ENCODE results near the gene TMED10. TPM values are rescaled to one million over a fixed set of nuclear protein-coding genes. Genes with fewer than 3 reads are reported as not detected.

The TMED10 gene
- total RNA-seq, result 256 TPM

DNA sequence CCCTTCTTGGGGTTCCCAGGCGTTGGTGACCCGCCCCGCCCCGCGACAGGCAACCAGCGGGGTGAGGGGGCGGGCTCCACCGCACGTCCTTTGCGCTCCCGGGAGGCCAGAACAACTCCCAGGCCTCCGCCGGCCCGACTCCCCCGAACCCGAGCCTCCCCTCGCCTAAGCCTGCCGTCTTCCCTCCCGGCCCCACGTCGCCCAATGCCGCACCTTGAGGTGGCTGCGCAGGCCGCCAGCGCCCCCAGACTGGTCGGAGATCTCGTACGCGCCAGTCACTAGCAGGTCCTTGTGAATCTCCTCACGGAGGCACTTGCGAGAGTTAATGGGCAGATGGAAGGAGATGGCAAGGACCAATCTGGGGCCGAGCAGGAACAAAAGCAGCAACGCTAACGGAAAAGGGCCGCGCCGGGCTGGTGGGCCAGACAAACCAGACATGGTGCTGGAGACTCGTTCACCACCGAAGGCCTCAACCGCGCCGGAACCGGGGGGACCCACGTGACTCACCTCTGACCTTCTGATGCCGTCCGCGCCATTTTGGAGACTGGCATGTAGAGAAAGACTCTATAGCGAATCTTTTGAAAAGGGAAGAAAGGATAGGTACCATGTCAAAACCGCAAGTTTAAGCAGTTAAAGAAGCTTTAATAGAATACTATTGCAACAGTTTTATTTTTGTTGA lies at the start of gene TMED10:
Gene TMED10, minus strand, starts transcription at position 471 of the 679 bp plus-strand sequence. Its CDS starts 33 bp downstream, at position 438.
- intact Hi-C loops (cut with DNase I), result no loop called here
- ATAC-seq (peak; percentile 96), DNase-seq (ENCODE audit: low spot score) (peak; percentile 96)

DNA sequence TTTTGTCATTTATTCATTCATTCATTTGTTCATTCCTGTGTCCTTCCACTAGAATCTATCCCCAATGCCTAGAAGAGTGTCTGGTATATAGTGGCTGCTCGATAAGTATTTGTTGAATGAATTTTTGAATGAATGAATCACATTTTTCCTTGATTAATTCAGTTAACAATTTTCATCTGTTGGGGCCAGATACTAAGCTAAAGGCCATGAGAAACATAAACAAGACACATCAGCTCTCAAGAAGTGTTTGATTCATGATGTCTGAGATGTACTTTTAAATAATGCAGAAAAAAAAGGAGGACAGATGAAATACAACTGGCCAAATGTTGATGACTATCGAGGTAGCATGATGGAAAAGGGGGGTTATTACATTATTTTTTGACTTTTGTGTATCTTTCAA lies 48.1 kb upstream of the TMED10 start:
- no peak for ATAC-seq
- intact Hi-C loops (cut with DNase I), result no loop called here
- no peak for DNase-seq (ENCODE audit: low spot score)

DNA sequence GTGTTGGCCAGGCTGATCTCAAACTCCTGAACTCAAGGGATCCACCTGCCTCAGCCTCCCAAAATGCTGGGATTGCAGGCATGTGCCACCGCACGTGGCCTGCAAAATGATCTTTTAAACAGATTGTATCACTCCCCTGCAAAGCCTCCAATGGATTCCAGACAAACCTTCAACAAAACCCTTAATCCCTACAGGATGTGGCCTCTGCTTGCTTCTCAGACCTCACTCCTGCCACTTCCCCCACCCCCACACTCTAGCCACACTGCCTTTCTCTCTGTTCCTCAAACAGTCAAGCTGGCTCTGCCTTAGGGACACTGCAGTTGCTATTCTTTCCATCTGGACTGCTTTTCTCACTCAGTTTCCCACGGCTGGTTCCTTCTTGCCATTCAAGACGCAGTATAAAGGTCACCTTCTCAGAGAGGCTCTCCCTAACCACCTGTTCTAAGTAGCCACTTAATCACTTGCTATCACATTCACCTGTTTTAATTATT lies 47.3 kb upstream of the TMED10 start:
- ATAC-seq (peak; percentile 82), DNase-seq (ENCODE audit: low spot score) (no peak)
- intact Hi-C loops (cut with DNase I), result no loop called here

DNA sequence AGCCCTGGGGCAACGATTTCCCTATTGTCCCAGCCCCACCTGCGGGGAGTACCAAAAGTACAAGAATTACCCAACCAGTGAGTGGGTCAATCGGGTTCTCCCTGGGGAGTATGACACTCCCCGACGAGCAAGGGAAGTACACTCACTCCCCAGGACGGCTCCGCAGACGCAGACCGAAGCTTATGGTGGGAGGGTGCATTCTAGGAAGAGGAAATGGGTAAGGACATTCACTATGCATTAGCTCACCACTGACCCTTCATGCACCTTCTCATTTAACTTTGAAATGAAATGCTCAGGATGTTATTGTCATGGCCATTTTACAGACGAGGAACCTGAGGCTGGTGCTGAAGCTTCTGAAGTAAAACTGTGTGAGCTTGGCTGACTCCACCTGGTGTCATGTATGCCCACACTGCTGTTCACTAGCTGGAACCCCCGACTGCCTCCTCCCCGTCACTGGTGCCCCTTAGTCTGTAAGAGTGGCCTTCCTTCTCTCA lies 45.8 kb upstream of the TMED10 start:
- intact Hi-C loops (cut with DNase I), result no loop called here
- peak; percentile 63 for ATAC-seq
- DNase-seq (ENCODE audit: low spot score), result no peak

DNA sequence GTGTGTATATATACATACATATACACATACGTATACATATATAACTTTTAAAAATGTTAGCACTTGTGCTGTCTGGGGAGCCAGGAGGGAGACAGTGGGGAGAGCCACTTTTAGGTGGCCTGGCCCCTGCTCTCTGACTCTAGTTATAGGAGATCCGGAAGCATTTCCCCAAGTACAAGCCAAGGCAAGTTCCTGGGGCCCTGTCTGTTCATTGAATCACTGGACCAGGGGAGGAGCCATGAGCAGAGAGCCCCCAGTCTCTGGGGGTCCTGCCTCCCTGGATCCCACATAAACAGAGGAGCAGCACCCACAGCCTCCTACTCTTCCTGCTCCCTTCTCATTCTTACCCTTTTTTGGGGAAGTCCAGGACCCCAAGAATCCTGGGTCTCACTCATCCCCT lies 45.4 kb upstream of the TMED10 start:
- intact Hi-C loops (cut with DNase I), result no loop called here
- DNase-seq (ENCODE audit: low spot score) (no peak), ATAC-seq (no peak)

DNA sequence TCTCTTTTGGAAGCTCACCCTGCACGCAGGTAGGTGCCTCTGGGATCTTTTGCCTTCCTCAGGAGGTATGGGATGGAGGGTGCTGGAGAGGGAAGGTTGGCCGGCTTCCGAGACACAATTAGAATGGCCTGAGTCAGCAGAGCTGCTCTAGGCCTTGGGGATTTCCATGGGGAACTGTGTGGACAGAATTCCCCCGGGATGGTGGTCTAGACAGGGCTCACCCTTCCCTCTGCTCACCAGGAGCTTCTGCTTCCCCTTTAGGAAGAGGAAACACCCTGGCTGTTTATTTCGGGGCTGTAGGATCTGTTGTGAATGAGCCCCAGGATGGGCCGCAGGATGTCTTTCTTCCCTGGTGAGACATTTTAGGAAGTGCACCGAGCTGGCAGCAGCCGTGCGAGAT lies 43.7 kb upstream of the TMED10 start:
- intact Hi-C loops (cut with DNase I), result no loop called here
- ATAC-seq (no peak), DNase-seq (ENCODE audit: low spot score) (no peak)

DNA sequence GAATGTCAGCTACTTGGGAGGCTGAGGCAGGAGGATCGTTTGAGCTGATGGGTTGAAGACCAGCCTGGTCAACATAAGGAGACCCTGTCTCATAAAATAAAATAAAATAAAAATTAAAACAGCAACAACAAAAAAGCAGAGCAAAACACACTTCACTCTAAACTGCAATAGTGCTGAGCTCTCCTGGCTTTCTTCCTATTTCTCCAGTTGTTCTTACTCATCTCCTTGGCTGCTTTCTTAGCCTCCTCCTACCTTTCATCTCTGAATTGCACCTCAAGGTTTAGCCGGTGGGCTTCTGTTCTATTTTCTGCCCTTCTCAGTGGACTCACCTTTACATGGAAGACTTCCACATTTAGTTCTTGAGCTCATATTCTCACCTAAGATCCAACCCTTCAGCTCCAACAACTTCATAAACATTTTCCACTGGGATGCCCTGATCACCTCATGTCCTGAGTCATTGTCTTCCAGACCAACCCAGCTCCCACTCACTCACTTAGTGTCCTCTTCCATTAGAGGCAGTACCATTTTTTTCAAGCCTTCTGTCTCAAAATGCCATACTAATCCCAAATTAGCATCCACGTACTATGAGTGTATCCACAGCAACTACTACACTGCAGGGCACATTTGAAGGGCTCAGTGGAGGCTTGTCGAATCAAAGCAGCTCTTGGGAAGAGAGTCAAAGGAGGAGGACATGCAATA lies 41.2 kb upstream of the TMED10 start:
- ATAC-seq (no peak), DNase-seq (ENCODE audit: low spot score) (no peak)
- intact Hi-C loops (cut with DNase I), result no loop called here

DNA sequence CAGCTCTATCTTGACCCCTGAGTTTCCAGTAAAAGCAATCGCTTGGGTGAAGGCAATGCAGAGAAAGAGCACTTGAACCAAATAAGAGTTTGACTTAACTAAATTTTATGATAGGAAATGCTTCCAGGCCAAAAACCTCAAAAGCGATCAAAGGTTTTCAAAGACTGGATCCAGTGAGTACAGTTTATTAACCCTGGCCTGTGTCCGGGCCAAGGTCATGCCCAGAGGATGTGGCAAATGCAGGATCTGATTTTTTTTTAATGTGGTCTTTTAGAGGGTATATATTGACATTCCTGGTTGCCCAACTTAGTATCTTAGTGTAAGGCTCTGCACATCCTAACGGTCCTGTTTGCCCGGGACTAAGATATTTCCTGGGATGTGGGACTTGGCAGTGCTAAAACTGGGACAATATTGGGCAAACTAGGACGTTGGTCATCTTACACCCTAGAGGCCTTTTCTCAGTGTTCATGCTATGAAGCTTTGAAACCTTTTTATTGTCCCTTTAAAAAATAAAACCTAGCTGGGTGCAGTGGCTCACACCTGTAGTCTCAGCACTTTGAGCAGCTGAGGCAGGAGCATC lies 40.1 kb upstream of the TMED10 start:
- ATAC-seq (no peak), DNase-seq (ENCODE audit: low spot score) (no peak)
- intact Hi-C loops (cut with DNase I), result no loop called here

DNA sequence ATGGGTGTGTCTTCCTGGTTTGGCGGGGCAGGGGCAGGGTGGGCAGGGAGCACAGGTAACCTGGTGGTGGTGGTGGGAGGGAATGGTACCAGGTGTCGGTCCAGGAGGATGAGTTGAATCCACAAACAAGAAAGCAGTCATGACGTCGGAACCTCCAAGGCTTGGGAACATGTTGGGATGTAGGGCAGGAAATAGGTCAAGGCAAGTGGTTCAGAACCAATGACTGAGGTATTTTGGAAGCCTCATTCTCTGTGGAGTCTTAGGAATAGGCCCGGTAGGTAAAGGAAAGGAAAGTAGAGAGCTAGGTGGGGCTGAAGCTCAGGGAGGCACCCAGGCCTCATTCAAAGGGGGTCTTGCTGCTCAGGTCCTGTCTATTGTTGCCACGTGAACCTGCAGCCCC lies 39.1 kb upstream of the TMED10 start:
- ATAC-seq (peak; percentile 58), DNase-seq (ENCODE audit: low spot score) (no peak)
- intact Hi-C loops (cut with DNase I), result no loop called here

DNA sequence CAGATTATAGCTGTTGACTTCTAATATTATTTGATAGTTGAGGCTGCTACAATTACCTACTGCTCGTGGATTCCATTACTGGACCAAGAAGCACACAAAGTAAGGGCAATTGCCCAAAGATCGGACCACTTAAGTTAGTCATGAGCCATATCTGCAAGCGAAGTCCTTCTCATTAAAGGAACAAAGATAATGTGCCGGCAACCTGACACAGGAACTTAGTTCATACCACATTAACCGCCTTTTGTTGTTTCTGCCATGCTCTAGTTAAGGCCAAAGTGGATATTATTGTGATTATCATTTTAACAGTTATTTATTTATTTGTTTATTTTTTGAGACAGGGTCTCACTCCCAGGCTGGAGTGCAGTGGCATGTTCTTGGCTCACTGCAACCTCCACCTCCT lies 38.1 kb upstream of the TMED10 start:
- no peak for ATAC-seq
- intact Hi-C loops (cut with DNase I), result no loop called here
- DNase-seq (ENCODE audit: low spot score), result no peak

DNA sequence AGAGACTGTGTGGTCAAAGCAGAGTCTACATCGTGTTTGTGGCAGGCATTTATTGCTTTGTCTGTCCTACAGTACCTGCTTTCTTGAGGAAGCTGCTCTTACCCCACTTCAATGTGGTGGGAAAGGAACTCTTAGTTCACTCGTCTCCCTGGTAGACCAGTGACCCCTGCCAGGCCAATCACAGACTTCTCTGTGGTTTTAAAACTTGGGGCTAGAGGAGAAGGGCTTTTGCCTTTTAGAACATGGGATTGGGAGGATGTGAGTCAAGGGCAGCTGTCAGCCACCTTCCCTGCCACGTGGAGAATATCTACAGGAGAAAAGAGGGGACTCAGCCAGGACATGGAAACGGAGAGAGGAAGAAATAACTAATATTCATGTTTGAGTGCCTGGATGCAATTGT lies 36.8 kb upstream of the TMED10 start:
- ATAC-seq, result no peak
- intact Hi-C loops (cut with DNase I), result loop anchor here (2.0 kb wide), 1 partner anchor 16 kb away; no protein-coding TSS in a partner anchor
- DNase-seq (ENCODE audit: low spot score), result no peak

DNA sequence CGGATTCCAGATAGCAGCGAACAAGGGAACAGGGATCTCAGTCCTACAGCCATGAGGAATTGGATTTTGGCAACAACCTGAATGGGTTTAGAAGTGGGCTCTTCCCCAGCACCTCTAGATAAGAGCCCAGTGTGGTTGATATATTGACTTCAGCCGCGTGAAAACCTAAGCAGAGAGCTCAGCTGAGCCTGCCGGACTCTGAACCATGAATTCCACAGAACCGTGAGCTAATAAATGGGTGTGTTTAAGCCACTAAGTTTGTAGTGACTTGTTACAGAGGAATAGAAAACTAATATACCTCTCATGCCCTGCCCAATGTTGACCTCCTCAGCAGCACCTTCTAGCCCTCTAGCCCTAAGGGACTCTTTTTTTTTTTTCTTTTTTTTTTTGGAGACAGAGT lies 32.4 kb upstream of the TMED10 start:
- ATAC-seq, result no peak
- no peak for DNase-seq (ENCODE audit: low spot score)
- intact Hi-C loops (cut with DNase I), result no loop called here

DNA sequence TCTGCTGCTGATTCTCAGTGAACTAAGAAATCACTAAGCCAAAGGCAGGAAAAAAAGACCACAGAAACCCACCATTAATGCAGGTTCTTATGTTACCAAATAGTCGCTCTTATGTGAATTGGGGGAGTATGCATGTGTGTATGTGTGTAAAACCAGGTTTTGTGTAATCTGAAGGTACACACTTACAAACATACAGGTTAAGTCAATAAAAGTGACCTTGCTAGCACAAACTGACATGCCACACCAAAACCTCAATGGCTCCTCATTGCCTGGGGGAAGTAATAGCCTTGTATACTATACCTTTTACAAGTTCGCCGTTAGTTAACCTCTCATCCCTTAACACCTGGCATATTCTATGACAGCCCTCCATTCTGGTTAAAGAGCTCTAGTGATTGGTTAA lies 29.8 kb upstream of the TMED10 start:
- DNase-seq (ENCODE audit: low spot score) (no peak), ATAC-seq (no peak)
- intact Hi-C loops (cut with DNase I), result no loop called here

DNA sequence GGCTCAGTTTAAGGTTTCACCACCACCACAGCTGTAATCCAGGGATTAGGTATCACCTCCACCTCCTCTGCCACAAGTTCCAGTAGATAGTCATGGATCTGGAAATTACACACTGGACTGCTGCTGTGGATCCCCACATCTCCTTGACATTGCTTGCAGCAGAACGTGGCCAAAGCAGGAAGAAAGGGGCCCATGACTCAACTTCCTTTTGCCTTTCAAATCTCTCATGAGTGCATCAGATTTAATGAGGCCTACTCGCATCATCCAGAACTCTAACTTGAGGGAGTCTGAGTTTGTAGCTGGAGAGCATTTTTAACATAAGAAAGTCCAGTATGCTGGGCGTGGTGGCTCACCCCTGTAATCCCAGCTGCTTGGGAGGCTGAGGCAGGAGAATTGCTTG lies 29.2 kb upstream of the TMED10 start:
- DNase-seq (ENCODE audit: low spot score) (no peak), ATAC-seq (no peak)
- intact Hi-C loops (cut with DNase I), result no loop called here

DNA sequence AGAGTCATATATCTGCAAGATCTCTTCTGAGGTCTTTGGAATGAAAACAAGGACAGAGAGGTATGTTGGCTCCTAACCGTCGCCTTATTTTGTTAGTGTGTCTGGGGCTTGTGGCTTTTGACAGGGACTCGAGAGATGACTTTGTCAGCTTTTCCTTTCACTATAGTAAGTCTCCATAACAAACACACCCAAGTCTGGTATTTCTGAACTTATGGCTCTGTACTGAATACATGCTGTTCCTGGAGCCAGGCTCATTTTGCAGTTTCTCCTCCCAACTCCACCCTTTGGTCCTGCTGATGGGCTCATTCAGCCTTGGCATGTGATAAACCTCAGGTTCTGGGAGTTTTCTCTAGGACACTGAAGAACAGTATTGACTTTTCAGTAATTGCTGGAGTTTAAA lies 27.7 kb upstream of the TMED10 start:
- ATAC-seq (peak; percentile 83), DNase-seq (ENCODE audit: low spot score) (no peak)
- intact Hi-C loops (cut with DNase I), result no loop called here

DNA sequence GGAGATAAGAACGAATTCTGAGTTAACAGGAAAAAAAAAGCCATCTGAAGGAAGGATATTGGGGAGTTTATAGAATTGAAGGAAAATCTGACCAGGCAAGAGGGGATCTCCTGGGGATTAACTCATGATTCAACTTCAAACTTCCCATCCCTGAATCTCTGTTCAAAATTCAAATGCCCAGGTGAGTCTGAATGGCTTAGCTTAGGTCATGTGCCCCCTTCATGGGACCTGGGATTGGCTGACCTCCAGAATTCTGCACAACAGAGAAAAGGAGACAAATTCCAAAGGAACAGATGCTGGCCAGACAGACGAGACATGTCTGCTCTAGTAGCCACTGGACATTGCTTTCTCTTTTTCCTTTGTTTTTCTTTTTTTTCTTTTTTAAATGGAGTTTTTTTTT lies 26.2 kb upstream of the TMED10 start:
- no peak for ATAC-seq

DNA sequence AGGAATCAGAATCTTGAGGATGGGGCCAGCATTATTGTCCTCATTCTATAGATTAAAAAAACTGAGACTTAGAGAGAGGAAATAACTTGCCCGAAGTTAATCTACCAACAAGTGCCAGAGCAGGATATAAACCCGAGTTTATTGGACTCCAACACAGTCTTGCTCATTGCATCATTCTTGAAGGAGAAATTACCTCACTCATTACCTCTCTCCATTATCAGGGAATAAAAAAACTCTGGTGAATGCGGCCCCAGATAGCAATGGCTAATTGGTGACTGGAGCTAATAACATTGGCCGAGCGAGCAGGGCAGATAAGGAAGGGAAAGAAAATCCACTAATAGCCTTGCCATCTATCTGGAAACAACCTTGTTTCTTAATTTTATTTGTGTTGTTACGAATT lies 24.7 kb upstream of the TMED10 start:
- ATAC-seq (no peak), DNase-seq (ENCODE audit: low spot score) (no peak)
- intact Hi-C loops (cut with DNase I), result no loop called here

More for the DNA sequence above, 26.2 kb upstream of the TMED10 start:
- DNase-seq (ENCODE audit: low spot score), result no peak
- intact Hi-C loops (cut with DNase I), result no loop called here

DNA sequence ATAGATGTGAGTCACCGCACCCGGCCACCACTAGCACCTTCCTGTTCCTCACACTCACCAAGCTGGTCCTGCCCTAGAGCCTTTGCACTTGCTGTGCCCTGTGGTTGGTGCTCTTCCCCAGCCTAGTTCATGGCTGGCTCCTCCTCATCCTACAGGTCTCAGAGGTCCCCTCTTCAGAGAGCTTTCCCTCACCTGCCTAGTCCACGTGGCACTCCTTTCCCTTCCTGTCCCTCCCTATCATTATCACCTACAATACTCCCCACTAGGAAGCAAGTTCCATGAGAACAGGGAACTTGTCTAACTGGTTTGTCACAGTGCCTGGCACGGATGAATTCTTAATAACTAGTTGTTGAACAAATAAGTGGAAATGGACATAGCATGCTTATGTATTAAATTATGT lies 24.0 kb upstream of the TMED10 start:
- no peak for DNase-seq (ENCODE audit: low spot score)
- intact Hi-C loops (cut with DNase I), result no loop called here
- no peak for ATAC-seq

DNA sequence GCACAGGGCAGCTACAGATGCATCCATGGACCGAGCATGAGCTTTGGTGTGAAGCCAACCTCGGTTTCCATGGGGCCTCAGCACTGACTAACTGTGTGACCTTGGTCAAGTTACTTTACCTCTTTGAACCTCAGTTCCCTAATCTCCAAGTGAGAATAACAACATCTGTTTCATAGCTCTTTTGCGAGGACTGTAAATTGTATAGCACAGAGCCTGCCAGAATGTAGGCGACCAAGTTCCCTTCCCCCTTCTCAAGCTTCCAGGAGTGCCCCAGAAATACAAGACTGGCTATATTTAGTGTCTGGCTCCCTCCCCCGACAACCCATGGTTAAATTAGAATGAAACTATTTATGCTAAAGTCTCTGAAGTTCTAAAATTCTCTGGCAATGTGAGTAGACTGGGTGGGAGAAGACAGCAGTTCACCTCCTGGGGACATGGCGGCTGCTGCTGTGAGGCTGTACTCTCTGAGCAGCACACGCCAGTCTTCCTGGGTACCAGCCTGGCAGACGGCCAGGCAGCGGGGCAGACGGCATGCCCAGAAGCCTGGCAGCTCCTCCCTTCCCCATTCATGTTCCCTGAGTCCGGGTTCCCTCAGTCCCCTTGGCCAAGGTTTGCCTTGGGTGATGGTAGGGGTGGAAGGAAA lies 22.0 kb upstream of the TMED10 start:
- DNase-seq (ENCODE audit: low spot score), result no peak
- intact Hi-C loops (cut with DNase I), result no loop called here
- peak; percentile 51 for ATAC-seq

DNA sequence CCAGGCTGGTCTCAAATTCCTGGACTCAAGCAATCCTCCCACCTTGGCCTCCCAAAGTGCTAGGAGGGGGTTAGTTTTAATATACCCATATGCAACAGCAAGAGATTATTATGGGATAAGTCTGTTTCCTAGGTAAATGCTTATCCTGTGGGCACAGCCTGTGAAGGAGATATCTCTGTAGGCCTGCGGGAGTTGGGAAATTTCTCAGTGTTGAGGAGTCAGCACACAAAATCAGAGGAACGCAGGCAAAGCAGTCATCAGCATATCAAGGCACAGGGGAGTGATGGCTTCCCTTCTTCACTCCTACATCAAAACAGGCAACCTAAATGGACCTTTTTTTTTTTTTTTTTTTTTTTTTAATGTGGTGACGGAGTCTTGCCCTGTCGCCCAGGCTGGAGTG lies 20.9 kb upstream of the TMED10 start:
- intact Hi-C loops (cut with DNase I), result no loop called here
- ATAC-seq (no peak), DNase-seq (ENCODE audit: low spot score) (no peak)

Data from sciatic nerve (tissue), 2 donors.